GM18511 (cell line): ENCODE results near the gene IL17RA.

Experiments used
- ATAC-seq: cut with Tn5 transposase; IDR thresholded peaks from one replicate; pipeline ENCODE4 v1.9.1; 2021; ENCODE audit warnings: mild to moderate bottlenecking, moderate library complexity; ENCODE audit not compliant: unreplicated experiment

IL17RA gene

GRCh38 chr22:17083255-17083654 lies 1.5 kb upstream of the IL17RA start:
- no peak for ATAC-seq

GRCh38 chr22:17083811-17084441 lies 874 bp upstream of the IL17RA start:
- no peak for ATAC-seq

GRCh38 chr22:17085277-17086181 lies 729 bp downstream of the IL17RA start:
- peak; percentile 9 for ATAC-seq

GRCh38 chr22:17086296-17086695 lies 1.5 kb downstream of the IL17RA start:
- no peak for ATAC-seq

GRCh38 chr22:17086788-17087497 lies 2.1 kb downstream of the IL17RA start:
- ATAC-seq = no peak

- peak; percentile 49 for ATAC-seq
These were observed 2.8 kb downstream of the IL17RA start for GRCh38 chr22:17087498-17088131.

GRCh38 chr22:17090550-17090949 lies 5.8 kb downstream of the IL17RA start:
- ATAC-seq = no peak

GRCh38 chr22:17091851-17092250 lies 7.1 kb downstream of the IL17RA start:
- ATAC-seq = no peak

GRCh38 chr22:17093081-17093480 lies 8.3 kb downstream of the IL17RA start:
- ATAC-seq = no peak

- no peak for ATAC-seq
These were observed 10.7 kb downstream of the IL17RA start for GRCh38 chr22:17095538-17095937.

GRCh38 chr22:17096071-17096470 lies 11.3 kb downstream of the IL17RA start:
- ATAC-seq = no peak

- ATAC-seq = no peak
These were observed 12.3 kb downstream of the IL17RA start for GRCh38 chr22:17097062-17097461.

GRCh38 chr22:17097701-17098100 lies 12.9 kb downstream of the IL17RA start:
- ATAC-seq = no peak

- no peak for ATAC-seq
These were observed 13.6 kb downstream of the IL17RA start for GRCh38 chr22:17098379-17098819.

- no peak for ATAC-seq
These were observed 15.8 kb downstream of the IL17RA start for GRCh38 chr22:17100621-17101020.

- no peak for ATAC-seq
These were observed 16.9 kb downstream of the IL17RA start for GRCh38 chr22:17101475-17102296.

GRCh38 chr22:17102297-17102667 lies 17.5 kb downstream of the IL17RA start:
- no peak for ATAC-seq

- no peak for ATAC-seq
These were observed 18.6 kb downstream of the IL17RA start for GRCh38 chr22:17103351-17103750.

- no peak for ATAC-seq
These were observed 19.6 kb downstream of the IL17RA start for GRCh38 chr22:17104336-17104935.
